Left hindlimb (tissue), 1 donor: ENCODE results near the gene PSMA7.

Source experiments
- DNase-seq: peaks from one replicate; pipeline ENCODE4 v3.0.0-alpha.2; 2018

Gene PSMA7

GRCh38 chr20:62143081-62143956, at the start of gene PSMA7, which contains the start of gene SS18L1:
Gene PSMA7, minus strand, starts transcription at chr20:62143394. Its CDS starts 91 bp downstream, at chr20:62143303.
Gene SS18L1, plus strand, starts transcription at chr20:62143769. Its CDS starts 52 bp downstream, at chr20:62143821.
- peak; percentile 90 for DNase-seq

GRCh38 chr20:62192635-62193034, 49.4 kb upstream of the PSMA7 start:
- DNase-seq: no peak

GRCh38 chr20:62191781-62192559, 48.8 kb upstream of the PSMA7 start:
- DNase-seq: peak; percentile 7

DNA sequence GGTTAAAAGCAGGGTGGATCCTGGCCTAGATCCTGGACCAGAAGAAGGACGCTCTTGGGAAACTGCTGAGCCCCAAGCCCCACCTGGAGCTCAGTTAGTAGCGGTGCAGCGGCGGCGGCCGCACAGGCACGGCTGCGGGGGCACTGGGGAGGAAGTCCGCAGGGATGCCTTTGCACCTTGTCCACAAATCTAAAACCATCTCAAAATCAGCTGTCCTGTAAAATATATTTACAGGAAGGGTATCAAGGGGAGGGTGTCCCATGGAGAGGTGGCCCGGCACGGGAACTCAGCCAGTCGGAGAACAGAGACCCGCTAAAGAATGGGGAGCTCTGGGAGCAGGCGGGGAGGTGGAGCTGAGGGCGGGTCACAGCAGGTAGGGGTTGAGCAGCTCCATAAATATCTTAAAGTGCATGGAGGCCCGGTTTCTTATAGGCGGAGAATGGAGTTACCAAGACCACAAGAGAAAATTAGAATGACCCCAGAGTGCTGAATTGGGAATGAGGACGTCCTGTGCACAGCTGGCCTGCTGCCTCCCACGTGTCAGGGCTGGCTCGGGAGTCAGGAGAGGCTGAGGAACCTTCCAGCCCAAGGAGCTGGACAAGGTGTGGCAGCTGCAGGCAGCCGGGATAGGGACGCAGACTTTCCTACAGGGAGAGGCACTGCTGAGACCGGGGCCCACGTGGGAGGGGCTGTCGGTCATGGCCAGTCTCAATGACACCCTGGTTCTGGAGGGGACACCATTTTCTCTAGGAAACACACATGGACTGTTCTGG, 47.6 kb upstream of the PSMA7 start:
- no peak for DNase-seq

GRCh38 chr20:62186887-62187866, 44.0 kb upstream of the PSMA7 start:
- no peak for DNase-seq

DNA sequence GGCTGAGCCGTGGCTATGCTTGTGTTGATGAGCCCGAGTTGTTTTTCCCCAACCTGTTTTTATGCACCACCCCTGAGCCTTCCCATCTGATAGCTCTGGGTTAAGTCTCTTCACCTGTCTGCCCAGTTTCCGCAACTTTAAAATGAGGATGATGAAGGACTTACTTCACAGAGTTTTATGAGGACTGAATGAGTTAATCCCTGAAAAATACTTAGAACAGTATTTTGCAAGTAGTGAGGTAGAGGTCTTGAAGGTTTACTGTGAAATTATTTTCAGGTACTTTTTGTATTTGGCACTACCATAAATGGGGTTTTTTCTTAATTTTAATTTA, 42.9 kb upstream of the PSMA7 start:
- DNase-seq: no peak

DNA sequence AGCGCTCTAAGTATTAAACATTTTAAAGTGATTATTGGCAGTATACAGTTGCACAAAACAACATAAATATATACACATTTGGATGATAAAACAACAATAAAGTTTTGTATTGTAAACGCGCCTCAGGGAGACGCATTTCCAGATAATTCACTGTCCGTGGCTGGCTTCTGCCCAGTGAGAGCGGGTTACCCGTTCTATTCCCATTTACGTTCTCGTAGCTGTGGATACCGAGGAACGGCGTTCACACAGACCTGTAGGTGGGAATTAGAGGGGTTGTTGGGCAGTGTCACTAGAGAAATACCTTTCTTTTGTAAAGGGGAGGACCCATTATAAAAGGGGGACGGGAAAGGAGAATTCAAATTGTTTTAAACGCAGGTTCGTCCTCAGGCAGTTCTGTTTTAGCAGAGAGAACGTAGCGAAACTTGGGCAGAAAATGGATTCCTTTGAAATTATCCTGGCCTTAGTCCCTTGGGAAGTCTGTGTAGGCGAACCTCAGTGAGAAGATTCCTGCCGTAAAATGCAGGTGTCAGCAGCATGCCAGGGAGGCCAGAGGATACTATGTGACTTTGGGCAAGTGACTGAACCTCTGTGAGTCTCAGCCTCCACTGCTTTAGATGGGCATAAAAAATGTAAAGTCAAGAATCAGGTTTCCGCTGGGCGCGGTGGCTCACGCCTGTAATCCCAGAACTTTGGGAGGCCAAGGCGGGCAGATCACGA, 40.4 kb upstream of the PSMA7 start:
- DNase-seq: no peak

DNA sequence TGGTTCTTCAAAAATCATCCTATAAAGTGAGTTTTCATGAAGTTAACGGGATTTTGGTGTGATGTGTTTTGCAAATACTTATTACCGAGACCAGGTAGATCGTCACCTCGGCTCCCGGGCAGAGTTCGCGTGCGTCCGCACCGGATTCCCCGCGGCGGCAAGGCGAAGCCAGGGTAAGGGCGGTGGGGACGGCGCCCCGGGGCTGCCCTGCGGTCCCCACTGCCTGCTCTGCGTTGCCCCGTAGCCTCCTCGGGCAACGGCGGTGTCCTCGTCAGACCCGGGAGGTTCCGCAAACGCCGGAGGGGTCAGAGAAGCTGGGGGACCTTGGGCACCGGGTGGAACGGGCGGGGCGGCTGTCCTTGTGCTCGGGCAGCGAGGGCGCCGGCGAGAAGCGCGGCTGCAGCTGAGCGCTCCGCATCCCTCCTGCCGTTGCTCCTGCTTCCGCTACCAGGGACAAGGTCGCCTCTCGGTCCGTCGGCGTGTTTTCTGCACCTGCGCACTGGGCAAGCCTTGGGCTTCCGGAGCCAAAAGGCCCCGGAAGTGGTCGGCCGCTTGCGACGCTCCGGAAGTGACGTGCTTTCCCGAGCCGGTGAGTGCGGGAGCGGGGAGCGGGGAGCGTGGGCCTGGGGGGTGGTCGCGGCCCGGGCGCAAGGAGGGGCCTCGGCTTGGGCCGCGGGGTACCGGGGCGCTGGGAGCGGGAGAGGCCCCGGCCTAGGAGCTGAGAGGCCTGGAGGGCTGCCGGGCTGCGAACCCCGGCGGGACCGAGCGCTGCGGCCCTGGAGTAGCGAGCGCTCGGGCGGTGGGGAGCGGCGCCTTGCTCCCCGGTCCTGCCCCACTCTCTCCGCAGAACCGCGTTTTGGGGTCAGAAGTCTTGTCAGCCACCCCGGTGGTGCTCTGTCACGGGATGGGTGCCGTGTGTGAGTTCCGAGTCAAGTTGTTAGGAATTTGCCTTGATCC, 39.6 kb upstream of the PSMA7 start, which contains the start of gene MTG2:
TSS of gene MTG2 (plus strand) at position 560 of the 957 bp plus-strand sequence. CDS start 10,393 bp downstream, outside the sequence.
- peak; percentile 95 for DNase-seq

GRCh38 chr20:62181808-62182207, 38.6 kb upstream of the PSMA7 start:
- no peak for DNase-seq

GRCh38 chr20:62179162-62179504, 35.9 kb upstream of the PSMA7 start:
- no peak for DNase-seq

DNA sequence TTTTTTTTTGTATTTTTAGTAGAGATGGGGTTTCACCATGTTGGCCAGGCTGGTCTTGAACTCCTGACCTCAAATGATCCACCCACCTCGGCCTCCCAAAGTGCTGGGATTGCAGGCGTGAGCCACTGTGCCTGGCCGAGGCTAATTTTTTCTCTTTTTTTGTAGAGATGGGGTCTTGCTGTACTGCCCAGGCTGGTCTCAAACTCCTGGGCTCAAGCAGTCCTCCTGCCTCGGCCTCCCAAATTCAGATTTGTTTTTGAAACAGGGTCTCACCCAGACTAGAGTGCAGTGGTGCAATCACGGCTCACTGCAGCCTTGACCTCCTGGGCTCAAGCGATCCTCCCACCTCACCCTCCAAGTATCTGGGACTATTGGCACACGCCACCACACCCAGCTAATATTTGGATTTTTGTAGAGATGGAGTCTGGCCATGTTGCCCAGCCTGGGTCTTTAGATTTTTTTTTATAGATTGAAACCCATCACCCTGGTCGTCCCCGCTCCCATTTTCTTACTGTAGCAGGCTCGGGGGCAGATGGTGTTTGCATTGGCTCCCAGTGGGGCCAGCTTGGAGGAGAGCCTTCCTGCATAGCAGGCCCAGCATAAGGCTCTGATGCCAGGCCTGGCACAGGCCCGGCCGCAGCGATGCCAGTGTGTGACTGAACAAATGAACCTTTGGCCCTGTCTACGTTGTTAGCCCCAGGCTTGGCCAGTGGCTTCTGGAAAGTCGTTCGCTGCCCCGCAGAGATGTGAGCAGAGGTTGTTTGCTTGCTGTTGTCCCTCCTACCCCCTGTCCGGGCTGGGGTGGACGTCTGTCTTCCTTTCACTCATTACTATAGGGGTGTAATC, 35.3 kb upstream of the PSMA7 start:
- no peak for DNase-seq

DNA sequence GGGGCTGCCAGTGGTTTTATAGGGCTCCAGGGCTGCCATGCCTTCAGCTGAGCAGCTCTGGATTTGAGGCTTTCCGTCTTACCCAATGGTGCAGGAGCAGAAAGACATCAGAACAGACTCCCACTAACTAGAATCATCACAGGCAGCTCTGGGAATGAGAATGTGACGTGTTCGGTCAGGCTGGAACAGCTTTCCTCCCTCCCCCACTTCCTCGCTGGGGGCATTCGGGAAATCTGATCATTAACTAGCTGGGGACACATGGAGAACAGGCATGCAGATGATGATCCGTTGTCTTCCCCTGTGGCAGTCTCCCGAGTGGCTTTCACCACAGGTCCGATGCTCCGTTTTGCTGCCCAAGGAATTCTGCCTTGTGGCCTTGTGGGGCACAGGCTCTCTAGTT, 34.1 kb upstream of the PSMA7 start:
- no peak for DNase-seq

GRCh38 chr20:62176866-62177265, 33.7 kb upstream of the PSMA7 start:
- DNase-seq: no peak

DNA sequence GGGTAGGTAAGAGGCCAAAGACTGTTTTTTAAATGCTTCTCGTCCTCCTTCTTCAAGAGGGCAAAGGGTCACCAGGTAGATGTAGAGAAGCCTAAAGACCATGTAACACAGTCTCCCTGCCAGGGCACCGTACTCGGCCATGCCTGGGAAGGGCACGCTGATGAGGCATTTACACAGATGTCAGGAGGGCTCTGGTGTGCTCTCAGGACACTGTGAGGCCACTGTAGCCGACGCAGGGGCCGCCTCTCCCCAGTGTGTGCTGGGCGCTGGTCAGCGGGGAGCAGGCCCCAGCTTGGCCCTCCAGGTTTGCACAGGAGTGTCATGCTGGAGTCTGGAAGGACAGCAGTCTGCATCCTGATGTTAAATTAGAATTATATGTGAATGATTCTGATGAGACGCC, 32.5 kb upstream of the PSMA7 start:
- DNase-seq: no peak

- peak; percentile 17 for DNase-seq
Measured at GRCh38 chr20:62174870-62175624, 31.9 kb upstream of the PSMA7 start.

DNA sequence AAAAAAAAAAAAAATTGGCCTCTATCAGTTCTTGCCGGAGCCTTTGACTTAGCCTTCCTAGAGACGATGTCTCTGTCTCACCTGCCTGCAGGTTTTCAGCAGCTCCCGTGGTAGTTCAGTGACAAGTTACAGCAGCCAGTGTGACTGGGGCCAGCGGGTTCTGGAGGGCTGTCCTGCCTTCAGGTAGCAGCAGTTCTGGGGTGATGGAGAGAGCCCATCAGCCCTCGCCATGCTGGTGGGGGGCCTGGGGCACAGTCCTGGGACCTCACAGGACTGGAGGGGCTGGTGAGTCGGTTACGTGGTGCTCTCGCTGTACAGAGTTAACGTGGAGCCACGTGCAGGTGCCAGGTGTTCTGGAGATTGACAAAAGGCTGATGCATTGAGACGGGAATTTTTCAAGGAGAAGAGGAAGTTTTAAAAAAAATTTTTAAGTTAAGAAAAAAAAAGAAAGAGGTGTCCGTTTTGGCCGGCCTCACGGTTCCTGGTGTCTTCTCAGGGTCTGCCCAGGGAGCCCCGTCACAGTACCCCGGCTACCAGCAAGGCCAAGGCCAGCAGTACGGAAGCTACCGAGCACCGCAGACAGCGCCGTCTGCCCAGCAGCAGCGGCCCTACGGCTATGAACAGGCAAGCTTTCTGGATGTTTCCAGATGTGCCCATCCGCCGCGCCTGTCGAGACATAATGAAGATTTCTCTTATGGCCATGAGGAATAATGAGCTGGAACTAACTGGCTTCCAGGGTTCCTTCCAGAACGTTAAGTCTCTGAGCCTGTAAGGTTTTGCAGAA, 31.0 kb upstream of the PSMA7 start:
- DNase-seq: peak; percentile 3

- DNase-seq: no peak
Measured at GRCh38 chr20:62172666-62173065, 29.5 kb upstream of the PSMA7 start.
